GM13976 (cell line): ENCODE data around the gene UBN1.

ENCODE experiments used
- DNase-seq: peaks from one replicate; pipeline ENCODE4 v3.0.0; 2012; ENCODE audit warnings: low spot score
- CTCF ChIP-seq: IDR thresholded peaks from 2 replicates; pipeline ENCODE4 v1.5.1; 2012; ENCODE audit warnings: borderline replicate concordance, mild to moderate bottlenecking; ENCODE audit not compliant: insufficient read depth; ENCODE audit errors: extremely low read depth, missing control alignments, control extremely low read depth
- in situ Hi-C: fragments of 300-500 bp; cut with MboI; formaldehyde crosslinking; loops from one replicate; pipeline ENCODE4 v1.12.0; 2022; ENCODE audit warnings: low sequenced_read_pairs, mixed read lengths, inconsistent platforms; ENCODE audit not compliant: unreplicated experiment

UBN1 gene

GRCh38 chr16:4846901-4847773 is at the start of gene UBN1, which contains the start of gene GLYR1:
UBN1 (plus strand) TSS chr16:4847481; CDS start chr16:4852918, 5,437 bp downstream.
GLYR1 (minus strand) TSS chr16:4847288; CDS start chr16:4847265, 23 bp downstream.
- no peak for TF ChIP-seq CTCF
- in situ Hi-C loops, result no loop called here

GRCh38 chr16:4797805-4798252 is 49.5 kb upstream of the UBN1 start:
- in situ Hi-C loops, result no loop called here

More at GRCh38 chr16:4846901-4847773, at the start of gene UBN1, which contains the start of gene GLYR1:
- DNase-seq, result peak; percentile 99

GRCh38 chr16:4798456-4798855 is 48.8 kb upstream of the UBN1 start:
- DNase-seq, result no peak
- in situ Hi-C loops, result no loop called here
- TF ChIP-seq CTCF, result no peak

More at GRCh38 chr16:4797805-4798252, 49.5 kb upstream of the UBN1 start:
- no peak for TF ChIP-seq CTCF
- no peak for DNase-seq

- in situ Hi-C loops, result no loop called here
- TF ChIP-seq CTCF, result no peak
Measured at GRCh38 chr16:4799171-4799855, 48.0 kb upstream of the UBN1 start.

GRCh38 chr16:4800290-4801041 is 46.8 kb upstream of the UBN1 start:
- in situ Hi-C loops, result no loop called here
- no peak for TF ChIP-seq CTCF
- DNase-seq, result peak; percentile 56

More at GRCh38 chr16:4799171-4799855, 48.0 kb upstream of the UBN1 start:
- DNase-seq, result no peak
